IPS-15b (cell line): ENCODE data around the gene UQCR11.

ENCODE experiments used
- H3K27me3 ChIP-seq: one replicate; pipeline ENCODE4 v1.6.1; 2013; ENCODE audit warnings: low read length; ENCODE audit not compliant: control insufficient read depth, insufficient read depth
- H3K36me3 ChIP-seq: one replicate; pipeline ENCODE4 v1.6.1; 2013; ENCODE audit warnings: low read length; ENCODE audit not compliant: control insufficient read depth, insufficient read depth
- H3K4me1 ChIP-seq: one replicate; pipeline ENCODE4 v1.6.1; 2013; ENCODE audit warnings: mild to moderate bottlenecking, low read length; ENCODE audit not compliant: control insufficient read depth, insufficient read depth
- H3K4me3 ChIP-seq: one replicate; pipeline ENCODE4 v1.5.1; 2013; ENCODE audit warnings: low read depth, low read length
- H3K9ac ChIP-seq: one replicate; pipeline ENCODE4 v1.6.1; 2013; ENCODE audit warnings: low read depth, mild to moderate bottlenecking, low read length
- H3K9me3 ChIP-seq: one replicate; pipeline ENCODE4 v1.6.1; 2013; ENCODE audit warnings: mild to moderate bottlenecking, low read length; ENCODE audit not compliant: control insufficient read depth, insufficient read depth

UQCR11 gene

DNA sequence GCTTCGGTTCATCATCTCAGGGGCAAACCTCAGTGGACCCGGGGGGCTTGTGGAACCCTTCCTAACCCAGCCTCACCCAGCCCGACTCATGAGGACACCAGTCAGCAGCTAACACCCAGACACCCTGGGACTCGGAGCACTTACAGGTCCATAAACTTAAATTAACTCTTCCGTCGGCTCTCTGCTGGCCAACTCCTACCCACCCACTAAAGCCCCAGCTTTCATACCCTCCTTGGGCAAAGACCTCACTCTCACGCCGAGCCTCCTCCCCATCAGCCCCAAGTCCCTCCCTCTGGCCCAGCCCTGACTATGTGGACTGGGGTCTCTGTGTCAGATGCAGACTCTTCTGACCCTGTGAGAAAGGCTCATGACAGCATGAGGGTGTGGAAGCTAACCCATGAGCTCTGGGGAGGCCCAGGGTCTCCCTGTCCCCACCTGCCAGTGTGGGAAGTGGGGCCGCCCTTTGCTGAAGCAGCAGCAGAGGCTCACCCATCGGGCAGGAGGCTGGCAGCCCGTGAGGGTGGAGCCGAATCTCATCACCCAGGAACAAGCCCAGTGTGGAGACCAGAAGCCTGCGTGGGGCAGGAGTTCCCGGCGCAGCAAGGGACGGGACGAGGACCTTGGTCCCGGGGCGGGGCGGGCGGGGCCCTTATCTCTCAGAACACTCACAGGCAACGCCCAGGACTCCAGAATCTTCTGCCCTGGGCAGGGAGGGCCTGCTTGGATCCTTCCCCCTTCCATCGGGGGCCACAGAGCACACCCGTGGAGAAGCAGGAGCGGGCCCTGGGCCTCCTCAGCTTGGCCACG lies 27.4 kb upstream of the UQCR11 start:
- Histone ChIP-seq H3K36me3 (peaks cover 25% of the 10 kb centered on the region), H3K4me3 (no peak overlapping the region), H3K4me1 (no peaks in the 10 kb centered on the region), H3K9ac (no peak overlapping the region), H3K27me3 (no peaks in the 10 kb centered on the region), H3K9me3 (no peaks in the 10 kb centered on the region)

DNA sequence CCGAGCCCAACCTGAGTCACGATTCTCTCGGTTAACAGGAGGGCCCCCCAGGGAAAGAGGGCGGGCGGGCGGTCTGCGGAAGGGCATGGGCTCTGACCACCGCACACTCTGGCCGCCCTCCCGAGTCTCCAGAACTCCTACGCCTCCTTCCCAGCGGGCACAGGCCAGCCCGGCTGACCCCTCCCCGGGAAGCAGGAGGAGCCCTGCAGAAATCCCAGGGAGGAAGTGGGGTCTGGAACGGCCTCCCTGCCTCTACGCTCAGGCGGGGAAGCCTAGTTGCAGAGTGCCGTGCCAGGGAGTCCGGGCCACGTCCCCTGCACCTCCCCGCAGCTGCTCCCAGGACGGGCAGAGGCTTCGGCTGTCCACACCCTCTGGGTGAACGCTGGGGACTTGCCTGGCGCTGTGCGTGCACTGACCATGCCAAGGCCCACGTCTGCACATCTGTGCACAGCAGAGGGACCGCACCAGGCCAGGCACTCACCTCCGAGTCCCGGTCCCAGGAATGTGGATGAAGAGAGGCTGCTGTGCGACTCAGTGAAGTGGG lies 26.4 kb upstream of the UQCR11 start:
- no peaks in the 10 kb centered on the region for H3K9me3 ChIP-seq
- no peak overlapping the region for H3K4me3 ChIP-seq
- no peaks in the 10 kb centered on the region for H3K27me3 ChIP-seq
- no peaks in the 10 kb centered on the region for H3K4me1 ChIP-seq
- peaks cover 25% of the 10 kb centered on the region for H3K36me3 ChIP-seq
- H3K9ac ChIP-seq, result no peak overlapping the region

DNA sequence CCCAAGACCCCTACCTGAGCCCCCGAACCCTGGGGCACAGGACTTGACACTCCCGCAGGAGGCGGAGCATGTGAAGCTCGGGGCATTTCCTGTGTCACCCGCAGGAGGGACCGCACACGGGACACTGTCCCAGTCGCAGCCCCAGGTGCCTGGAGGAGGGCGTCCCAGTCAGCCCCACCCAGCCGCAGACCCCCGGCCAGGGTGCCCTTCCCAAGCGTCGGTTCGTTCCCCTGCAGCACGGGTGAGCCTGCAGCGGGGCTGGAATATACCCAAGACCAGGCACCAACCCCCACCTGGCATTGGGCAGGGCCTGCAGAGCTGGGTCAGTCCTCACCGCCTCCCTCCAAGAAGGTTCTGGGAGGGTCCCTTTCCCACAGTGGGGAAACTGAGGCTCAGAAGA lies 25.5 kb upstream of the UQCR11 start:
- Histone ChIP-seq H3K4me1 (no peaks in the 10 kb centered on the region), H3K27me3 (no peaks in the 10 kb centered on the region), H3K9ac (no peak overlapping the region), H3K36me3 (peaks cover 27% of the 10 kb centered on the region), H3K9me3 (no peaks in the 10 kb centered on the region), H3K4me3 (no peak overlapping the region)

DNA sequence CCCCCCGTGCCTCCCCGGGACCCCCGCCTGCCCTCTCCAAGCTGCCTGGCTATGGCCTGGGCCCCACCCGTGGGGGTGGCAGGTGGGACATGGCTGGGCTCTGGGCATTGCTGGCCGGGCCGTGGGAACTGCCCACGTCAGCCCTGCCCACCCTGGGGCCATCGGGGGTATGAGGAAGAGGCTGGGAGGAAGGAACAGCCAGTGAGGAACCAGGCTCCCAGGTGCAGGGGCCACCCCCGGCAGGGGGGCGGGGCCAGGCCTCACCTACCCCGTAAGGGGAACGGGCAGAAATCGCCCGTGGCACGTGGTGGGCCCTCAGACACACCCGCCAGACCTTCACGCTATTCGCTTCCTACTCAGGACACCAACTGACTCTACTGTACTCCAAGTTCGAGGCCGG lies 24.8 kb upstream of the UQCR11 start:
- peaks cover 29% of the 10 kb centered on the region for H3K36me3 ChIP-seq
- no peaks in the 10 kb centered on the region for H3K27me3 ChIP-seq
- no peak overlapping the region for H3K4me3 ChIP-seq
- H3K9me3 ChIP-seq, result no peaks in the 10 kb centered on the region
- no peak overlapping the region for H3K9ac ChIP-seq
- no peaks in the 10 kb centered on the region for H3K4me1 ChIP-seq

DNA sequence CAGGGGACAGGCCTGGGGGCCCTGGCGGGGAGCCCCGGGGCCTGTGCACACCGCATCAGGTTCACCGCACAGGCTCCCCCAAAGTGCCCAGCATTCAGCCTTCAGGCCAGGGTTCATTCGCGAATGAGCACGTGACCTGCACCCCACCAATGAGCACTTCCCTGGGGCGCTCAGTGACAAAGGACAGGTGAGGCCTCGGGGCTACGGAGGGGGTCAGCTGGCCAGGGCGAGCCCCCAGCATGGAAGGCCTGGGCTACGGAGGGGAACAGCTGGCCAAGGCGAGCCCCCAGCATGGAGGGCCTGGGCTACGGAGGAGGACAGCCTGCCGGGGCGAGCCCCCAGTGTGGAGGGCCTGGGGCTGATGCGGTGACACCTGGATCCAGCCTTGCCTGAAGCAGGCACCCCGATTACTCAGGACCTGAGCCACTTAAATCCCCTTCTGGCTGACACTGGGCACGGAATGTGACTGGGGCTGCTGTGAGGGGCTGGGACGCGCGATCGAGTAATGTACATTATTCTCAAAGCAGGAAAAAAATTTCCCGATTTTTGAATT lies 24.1 kb upstream of the UQCR11 start:
- H3K27me3 ChIP-seq, result no peaks in the 10 kb centered on the region
- H3K36me3 ChIP-seq, result peaks cover 33% of the 10 kb centered on the region
- no peaks in the 10 kb centered on the region for H3K4me1 ChIP-seq
- no peaks in the 10 kb centered on the region for H3K9me3 ChIP-seq
- no peak overlapping the region for H3K9ac ChIP-seq
- no peak overlapping the region for H3K4me3 ChIP-seq

DNA sequence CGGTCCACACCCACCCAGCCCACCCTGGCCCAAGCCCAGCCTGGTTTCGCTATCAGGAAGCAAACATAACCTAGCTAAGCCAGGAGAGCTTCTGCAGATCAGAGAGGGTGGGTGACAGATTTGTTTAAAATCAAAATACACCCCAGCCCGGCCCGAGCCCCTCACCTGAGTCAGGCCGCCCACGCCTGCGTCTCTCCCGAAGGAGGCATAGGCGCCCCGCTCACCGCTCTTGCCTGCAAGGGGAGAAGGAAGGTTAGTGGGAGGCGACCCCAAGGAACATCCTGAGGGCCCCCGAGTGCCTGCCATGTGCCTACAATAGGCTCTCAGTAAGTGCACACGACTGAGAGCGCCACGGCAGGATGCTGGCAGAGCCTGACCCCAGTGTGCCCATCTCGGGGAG lies 21.9 kb upstream of the UQCR11 start:
- Histone ChIP-seq H3K36me3 (peaks cover 44% of the 10 kb centered on the region), H3K4me1 (no peaks in the 10 kb centered on the region), H3K27me3 (no peaks in the 10 kb centered on the region), H3K9ac (no peak overlapping the region), H3K9me3 (no peaks in the 10 kb centered on the region), H3K4me3 (no peak overlapping the region)

DNA sequence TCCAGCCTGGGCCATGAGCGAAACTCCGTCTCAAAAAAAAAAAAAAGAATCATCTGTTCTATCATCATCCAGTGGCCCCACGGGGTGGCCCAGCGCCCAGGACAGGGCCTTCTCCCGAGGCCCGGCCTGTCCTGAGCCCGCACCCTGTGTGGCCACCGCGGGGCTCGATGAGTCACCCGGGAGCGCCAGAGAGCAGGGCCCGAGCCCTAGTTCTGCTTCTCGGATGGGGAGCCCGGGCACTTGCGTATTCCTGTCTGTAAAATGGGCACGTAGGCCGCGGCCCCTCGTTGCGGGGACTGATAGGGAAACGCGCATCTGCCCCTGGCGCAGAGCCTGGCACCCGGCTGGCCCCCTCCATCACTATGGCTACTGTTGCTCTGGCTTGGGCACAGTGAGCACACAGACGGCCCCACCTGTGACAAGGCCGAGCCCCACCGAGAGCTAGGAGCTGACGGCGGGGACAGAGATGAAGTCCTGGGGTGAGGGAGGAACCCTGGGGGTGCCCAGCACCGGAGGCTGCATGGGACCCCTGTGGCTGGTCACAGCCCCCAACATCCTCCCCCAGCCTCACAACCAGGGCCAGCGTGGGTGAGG lies 21.3 kb upstream of the UQCR11 start:
- Histone ChIP-seq H3K27me3 (no peaks in the 10 kb centered on the region), H3K36me3 (peaks cover 44% of the 10 kb centered on the region), H3K4me3 (no peak overlapping the region), H3K4me1 (no peaks in the 10 kb centered on the region), H3K9ac (no peak overlapping the region), H3K9me3 (no peaks in the 10 kb centered on the region)

DNA sequence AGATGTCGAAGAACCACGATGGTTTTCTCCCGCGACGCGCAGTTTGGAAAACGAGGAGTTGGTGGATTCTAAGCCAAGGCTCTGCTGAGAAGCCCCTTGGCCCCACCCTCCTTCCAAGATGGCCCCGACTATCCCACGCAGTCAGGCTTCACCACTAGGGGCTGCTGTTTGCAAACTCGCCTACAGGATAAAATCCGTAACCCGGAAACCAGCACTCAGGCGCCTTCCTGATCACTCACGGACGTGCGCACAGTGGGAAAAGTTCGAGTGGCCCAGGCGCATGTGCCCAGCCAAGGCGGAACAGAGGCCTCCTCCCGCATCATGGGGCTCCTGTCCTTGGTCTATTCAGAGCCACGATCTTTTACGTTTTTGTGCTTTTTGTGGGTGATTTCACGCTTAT lies 19.2 kb upstream of the UQCR11 start:
- Histone ChIP-seq H3K9ac (no peak overlapping the region), H3K27me3 (no peaks in the 10 kb centered on the region), H3K9me3 (no peaks in the 10 kb centered on the region), H3K36me3 (peaks cover 62% of the 10 kb centered on the region), H3K4me3 (no peak overlapping the region), H3K4me1 (no peaks in the 10 kb centered on the region)

DNA sequence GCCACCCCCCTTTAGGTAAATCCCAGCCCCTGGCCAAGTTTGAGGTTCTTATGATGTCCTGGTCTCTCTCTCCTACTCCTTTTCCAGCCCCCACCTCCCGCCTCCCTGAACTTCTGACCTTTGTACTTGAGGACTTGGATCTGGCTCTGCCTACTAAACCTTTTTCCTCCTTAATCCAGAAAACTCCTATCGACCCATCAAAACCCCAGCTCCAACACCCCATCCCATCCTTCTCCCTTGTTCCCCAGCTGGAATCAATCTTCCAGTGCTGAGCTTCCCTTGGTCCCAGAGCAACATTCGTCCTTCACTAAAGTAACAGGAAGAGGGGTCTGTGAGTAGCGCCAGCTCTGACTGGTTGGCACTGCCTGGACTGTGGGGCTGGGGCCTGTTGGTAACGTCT lies 17.3 kb upstream of the UQCR11 start:
- Histone ChIP-seq H3K4me1 (no peaks in the 10 kb centered on the region), H3K9me3 (no peaks in the 10 kb centered on the region), H3K36me3 (peaks cover 76% of the 10 kb centered on the region), H3K4me3 (no peak overlapping the region), H3K27me3 (no peaks in the 10 kb centered on the region), H3K9ac (no peak overlapping the region)

DNA sequence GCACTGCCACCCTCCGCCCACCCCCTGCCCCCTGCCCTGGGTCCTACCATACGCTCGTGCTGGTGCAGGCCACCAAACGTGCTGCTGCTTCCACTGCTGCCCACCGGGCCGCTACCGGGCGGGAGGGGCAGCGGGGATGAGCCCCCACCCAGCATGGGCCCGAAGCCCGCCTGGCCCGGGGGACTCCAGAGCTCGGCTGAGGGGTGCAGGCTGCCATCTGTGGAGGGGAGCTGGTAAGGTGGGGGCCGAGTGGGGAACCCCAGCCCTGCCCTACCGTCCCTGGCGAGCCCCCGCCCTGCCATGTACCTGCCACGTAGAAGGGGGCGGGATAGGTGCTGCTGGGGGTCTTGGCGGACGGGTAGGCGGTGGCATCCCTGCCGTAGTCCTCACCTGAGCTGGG lies 16.7 kb upstream of the UQCR11 start:
- no peaks in the 10 kb centered on the region for H3K27me3 ChIP-seq
- no peaks in the 10 kb centered on the region for H3K4me1 ChIP-seq
- H3K9ac ChIP-seq, result no peak overlapping the region
- no peak overlapping the region for H3K4me3 ChIP-seq
- no peaks in the 10 kb centered on the region for H3K9me3 ChIP-seq
- H3K36me3 ChIP-seq, result peaks cover 75% of the 10 kb centered on the region

DNA sequence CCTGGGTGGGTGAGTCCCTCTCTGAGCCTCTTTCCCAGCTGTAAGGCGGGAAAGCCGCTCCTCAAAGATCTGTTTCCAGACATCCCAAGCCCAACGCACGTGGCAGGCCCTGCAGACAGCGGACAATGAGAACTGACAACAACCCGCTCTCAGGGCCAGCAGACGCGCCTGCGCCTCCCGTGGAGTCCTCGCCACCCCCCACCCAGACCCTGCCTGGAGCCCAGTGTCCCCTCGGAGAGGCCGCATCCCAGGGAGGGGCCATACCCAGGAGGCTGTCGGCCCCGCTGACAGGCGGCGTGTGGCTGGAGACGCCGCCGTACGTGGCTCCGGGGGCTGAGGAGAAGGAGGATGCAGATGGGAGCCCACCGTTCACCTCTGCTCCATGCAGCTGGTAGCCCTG lies 16.3 kb upstream of the UQCR11 start:
- H3K4me1 ChIP-seq, result no peaks in the 10 kb centered on the region
- peaks cover 71% of the 10 kb centered on the region for H3K36me3 ChIP-seq
- no peak overlapping the region for H3K4me3 ChIP-seq
- no peaks in the 10 kb centered on the region for H3K27me3 ChIP-seq
- H3K9me3 ChIP-seq, result no peaks in the 10 kb centered on the region
- H3K9ac ChIP-seq, result no peak overlapping the region

DNA sequence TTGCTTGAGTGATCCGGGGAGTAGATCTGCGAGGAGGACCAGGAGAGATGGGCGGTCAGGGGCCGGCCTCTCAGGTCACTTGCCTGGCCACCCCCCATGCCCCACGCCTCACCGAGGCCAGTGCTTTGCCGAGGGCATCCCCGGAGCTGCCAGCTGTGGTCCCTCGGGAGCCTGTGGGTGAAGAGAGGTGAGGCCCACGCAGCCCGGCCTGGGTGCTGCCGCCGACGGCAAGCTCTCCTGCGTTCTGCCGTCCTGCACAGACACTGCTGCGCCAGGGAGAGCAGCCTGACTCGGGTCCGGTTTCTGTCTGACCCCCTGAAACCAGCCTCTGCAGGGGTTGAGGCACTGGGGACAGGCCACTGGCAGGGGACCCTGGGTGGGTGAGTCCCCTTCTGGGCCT lies 15.8 kb upstream of the UQCR11 start:
- Histone ChIP-seq H3K9me3 (no peaks in the 10 kb centered on the region), H3K36me3 (peaks cover 69% of the 10 kb centered on the region), H3K27me3 (no peaks in the 10 kb centered on the region), H3K4me1 (no peaks in the 10 kb centered on the region), H3K9ac (no peak overlapping the region), H3K4me3 (no peak overlapping the region)
